UCSD-AML1 (cell line): ENCODE data around the gene CNOT6L.
"Not testable (repeated sequence)": the region's sequence is repeated elsewhere in the genome, so short reads cannot be mapped to it uniquely, and the experiment has no call there.

ENCODE experiments used
- DNase-seq: peaks from one replicate; lab custom pipeline; 2025; ENCODE audit not compliant: unreplicated experiment; lab: John Stamatoyannopoulos, UW

The CNOT6L gene

DNA sequence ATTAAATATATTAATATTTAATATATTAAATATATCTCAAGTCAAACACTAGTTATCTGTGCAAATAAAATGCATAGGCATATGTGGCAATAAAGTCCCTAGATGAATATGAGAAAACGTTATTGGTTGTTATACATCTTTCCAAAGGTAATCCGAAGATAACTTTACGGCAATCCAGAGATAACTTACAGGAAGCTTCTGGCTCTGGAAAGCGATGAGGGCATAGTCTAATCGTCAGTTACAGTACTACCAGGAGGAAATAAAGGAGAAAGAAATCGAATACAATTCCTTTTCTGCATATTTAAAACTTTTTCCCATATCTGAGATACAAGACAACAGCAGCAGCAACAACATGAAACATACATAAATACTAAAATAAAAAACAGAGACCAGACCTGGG is 35.3 kb downstream of the CNOT6L start:
- DNase-seq, result no peak

DNA sequence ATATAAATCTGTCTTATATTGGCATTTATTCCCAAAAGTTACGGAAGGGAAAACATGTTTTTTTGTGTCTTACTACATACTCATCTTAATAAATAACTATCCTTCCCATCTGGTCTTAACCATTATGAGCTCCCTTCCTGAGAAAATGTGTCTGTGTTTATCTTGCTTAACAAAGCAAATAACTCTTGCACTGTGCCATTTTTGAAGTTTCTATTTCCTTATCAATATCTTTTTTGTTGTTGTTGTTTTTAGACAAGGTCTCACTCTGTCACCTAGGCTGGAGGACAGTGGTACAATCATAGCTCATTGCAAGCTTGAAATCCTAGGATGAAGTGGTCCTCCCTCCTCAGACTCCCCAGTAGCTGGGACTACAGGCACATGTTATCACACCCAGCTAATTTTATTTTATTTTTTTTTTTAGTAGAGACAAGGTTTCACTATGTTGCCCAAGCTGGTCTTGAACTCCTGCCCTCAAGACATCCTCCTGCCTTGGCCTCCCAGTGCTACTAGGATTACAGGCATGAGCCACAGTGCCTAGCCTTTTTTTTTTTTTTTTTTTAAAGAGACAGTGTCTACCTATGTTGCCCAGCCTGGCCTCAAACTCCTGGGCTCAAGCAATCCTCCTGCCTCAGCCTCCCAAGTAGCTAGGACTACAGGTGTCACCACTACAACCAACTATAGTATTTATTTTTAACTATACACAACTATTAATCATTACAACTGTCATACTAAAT is 36.9 kb downstream of the CNOT6L start:
- no peak for DNase-seq

DNA sequence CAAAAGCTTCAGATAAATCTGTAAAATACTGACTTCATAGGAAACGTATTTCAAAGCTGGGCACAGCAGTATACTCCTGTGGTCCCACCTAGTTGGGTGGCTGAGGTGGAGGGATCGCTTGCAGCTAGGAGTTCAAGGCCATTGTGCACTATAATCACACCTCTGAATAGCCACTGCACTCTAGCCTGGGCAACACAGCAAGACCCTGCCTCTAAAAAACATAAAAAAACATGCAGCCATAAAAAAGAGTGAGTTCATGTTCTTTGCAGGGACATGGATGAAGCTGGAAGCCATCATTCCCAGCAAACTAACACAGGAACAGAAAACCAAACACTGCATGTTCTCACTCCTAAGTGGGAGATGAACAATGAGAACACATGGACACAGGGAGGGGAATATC is 38.4 kb downstream of the CNOT6L start:
- DNase-seq, result not testable (repeated sequence)

DNA sequence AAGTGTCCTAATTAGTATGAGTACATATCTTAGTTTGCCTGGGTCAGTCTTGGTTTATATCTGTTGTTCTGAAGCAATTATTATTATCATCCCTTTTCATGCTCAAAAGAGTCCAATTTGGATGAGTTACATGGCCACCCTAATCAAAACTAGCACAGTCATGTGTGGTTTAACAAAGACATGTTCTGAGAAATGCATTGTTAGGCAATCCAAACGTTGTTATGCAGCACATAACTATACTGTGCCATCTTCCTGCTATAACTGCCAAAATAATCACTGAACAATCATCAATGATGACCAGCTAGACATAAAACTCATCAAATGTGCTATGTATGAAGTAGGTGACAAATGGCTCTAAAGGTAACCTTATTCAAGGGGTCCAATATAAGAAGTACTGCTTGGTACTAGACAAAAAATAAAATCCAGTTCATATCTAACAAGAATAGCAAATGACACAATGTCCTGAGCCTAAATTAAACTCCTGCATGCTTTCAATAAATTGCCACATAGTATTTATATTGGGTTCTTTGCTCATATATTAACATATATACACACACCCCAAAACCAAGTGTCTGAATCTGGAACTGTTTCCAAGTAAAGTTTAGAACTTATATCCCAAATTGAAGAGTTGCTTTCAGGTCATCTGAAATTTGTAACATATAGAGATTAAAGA is 41.9 kb downstream of the CNOT6L start:
- DNase-seq, result no peak

DNA sequence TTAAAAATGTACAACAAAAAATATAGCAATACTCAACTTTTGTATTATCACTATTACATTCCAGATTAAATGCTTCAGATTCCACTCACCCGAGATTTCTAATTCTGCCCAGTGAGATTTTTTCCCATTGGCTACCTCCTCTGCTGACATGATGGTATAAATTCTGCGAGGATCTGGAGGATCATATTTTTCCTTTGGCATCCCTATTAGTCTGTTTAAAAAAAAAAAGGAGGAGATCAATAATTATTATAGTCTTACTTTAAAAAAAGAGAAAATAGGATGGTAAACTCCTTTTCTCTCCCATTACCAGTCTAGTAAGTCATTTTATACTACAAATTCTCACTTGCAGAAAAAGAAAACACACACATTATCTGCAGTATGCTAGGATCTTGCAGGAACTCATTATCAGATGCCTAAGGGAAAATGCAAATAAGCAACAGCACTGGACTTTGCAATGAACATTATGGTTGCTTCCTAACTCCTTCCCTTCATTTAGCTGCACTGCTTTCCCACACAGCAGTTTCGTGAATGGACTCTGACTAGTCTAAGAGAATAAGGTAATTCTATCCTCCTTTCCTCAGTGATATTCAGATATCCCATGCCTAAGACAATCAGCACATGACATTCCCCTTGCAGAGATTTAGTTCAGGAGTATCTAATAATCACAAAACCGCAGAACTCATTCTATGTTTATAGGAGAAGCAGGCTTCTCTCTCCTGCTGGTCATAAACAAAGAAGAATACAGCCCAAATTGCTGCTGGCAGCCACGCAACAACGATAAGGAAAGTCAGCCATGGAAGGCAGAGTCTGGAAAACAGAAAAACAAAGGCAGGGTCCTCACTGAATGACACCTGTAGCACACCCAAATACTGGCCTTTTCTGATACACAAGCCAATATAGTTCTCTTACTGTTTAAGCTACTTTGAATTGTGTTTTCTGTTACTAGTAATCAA is 42.7 kb downstream of the CNOT6L start:
- DNase-seq, result no peak

DNA sequence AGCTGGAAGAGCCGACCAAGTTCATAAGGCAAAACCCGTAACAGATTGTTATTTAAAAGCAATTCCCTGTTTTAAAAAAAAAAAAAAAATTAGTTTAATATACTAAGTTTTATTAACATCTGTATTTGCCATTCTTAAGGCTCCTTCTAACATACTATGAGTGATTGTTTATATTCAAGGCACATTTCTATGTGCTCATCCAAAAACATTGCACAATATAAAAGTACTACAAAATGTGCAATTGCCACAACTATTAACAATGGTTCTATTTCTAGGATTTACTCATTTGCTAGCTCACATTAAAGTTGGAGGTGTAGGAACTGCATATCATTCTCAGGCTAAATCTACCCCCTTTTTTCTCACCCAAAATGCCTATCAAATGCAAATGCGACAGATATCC is 46.1 kb downstream of the CNOT6L start:
- no peak for DNase-seq

DNA sequence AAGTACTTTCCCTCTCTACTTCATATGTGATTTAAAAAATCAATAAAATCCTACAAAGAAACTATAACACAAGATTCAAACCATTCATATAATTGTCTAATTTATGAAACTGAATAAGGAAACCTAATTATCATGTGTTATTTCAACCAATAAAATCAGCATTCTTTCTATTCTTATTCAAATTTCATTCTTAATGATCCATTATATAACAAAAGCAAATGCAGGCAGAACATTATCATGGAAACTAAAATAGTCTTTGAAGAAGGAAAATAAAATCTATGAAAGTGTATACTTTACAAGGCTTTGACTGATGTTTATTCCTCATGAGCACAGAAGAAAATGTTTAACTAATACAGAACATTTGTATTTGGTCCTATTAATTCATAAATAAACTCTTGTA is 47.6 kb downstream of the CNOT6L start:
- DNase-seq, result no peak

DNA sequence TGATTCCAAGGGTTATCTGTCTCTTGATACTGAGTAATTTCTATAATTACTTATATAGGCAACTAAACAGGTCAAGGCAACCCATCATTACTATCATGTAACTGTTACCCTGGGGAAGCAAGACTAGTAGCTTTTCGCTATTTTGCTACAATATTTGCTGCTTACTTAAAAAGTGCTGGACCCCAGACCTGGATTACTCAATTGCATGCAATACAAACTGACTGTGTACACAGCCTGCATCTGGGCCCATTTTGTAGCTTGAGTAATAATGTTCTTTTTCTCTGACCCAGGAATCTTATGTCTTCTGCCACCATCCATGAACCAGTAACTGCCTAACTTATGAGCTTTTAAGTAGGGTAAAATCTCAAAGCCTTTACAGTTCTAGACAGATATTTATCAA is 53.4 kb downstream of the CNOT6L start:
- no peak for DNase-seq

DNA sequence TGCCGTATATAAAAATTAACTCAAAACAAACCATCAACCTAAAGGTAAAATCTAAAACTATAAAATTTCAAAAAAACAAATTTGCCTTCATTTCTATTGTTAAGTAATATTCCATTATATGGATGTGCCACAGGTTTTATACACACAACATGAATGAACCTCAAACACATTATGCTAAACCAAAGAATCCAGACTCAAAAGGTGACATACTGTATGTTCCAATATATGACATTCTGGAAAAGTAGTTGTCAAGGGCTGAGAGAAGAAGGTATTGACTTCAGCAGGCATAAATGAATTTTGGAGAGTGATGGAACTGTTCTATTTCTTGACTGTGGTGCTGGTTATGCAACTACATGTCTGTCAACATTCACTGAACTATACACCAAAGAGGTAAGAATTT is 56.6 kb downstream of the CNOT6L start:
- no peak for DNase-seq

DNA sequence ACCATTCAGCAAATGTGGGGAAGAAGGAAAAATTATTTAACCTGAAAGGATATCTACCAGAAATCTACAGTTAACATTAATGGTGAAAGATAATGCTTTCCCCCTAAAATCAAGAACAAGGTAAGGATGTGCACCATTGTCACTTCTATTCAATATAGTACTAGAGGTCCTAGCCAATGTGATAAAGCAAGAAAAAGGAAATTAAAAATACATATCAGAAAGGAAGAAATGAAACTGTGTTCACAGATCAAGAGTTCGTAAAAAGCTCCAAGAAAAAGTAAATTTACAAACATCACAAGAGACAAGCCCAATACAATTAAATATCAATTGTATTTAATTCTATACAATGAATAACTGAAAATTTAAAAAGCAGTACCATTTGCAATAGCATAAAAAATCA is 57.6 kb downstream of the CNOT6L start:
- no peak for DNase-seq

DNA sequence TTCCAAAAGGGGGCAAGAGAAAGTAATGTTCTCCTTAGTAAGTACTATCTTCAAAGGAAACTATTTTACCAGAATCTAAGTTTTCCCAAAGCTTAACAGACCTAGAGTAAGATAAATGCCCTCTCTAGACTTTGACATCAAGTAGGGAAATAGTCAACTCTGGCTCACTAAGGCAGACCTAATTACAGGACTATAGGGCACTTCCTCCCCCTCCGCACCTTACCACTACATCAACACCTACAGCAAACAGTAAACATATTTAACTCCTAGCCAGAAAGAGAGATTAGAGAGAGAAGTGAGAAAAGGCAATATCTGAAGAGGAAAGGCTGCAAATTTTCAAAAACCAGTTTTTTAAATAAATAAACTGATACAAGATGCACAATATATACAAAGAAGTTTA is 60.4 kb downstream of the CNOT6L start:
- DNase-seq, result no peak

DNA sequence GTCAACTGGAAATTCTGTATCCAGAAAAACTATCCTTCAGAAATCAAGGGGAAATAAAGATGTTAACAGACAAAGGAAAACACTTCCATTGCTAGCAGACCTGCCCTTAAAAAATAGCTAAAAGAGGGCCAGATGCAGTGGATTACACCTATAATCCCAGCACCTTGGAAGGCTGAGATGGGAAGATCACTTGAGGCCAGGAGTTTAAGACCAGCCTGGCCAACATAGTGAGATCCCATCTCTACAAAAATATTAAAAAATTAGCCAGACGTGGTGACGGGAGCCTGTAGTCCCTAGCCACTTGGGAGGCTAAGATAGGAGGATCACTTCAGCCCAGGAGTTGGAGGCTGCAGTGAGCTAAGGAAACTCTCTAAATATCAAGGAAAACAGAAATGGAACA is 67.4 kb downstream of the CNOT6L start:
- no peak for DNase-seq

DNA sequence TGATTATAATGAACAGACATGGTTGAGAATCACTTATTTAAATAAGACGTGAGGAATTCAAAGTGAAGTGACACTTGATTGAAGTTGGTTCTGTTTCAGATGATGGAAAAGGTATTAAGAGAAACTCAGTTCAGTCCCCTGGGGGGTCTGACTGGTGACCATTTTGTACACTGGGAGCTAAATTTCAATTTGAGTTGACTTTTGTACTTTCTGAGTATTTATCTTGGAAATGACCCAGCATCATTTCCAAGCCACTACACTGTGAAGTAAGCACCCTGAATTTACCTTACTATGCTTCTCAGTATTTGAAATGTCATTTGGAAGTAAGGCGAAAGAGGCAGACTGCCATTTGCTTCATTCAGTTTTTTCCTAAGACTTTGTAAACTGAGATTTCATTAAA is 73.4 kb downstream of the CNOT6L start:
- DNase-seq, result no peak

DNA sequence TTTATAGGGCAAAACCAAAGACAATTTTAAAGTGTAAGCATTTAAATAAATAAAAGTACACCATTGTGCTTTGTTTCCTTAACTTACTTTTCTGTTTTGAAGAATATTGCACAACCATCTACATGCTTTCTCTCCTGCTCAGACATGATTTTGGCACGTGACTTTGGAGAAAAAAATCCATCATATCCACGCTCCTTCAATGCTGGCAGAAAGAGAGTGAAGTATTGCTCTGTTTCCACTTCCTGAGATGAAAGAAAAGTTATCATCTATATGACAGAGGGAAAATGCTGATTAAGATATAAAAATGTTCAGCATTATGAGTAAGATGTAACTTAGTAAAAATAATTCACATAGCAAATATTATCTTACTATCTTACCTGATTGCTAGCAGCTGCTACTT is 77.1 kb downstream of the CNOT6L start:
- DNase-seq, result no peak

DNA sequence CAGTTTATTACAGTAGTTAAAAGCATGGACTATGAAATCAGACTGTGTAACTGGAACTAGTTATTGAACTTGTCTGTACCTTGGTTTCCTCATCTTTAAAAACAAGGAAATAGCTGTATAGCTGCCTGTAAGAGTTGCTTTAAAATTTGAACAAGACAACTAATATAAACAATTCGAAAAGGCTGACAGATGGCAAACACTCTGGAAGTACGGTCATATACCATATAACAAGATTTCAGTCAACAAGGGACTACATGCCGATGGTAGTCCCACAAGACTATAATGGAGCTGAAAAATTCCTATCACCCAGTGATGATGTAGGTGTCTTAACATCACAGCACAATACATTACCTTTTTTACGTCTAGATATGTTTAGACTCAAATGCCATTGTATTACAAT is 78.7 kb downstream of the CNOT6L start:
- no peak for DNase-seq

DNA sequence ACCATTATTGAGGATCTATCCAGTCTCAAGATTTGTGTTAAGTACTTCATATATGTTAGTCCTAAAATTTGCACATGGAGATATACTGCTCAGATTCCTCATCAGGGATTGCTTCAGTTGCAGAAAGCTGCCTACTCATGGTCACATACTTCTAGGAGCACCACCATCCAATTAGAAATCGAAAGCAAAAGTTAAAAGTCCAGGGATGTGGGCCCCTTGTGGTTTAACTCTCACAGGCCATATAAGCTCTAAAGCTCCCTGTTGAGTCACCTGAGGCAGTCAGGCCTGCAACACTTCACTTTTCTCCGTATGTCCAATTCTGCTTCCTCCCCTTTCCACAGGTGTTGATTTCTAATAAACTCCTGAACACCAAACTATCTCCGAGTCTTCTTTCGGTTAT is 84.2 kb downstream of the CNOT6L start:
- peak; percentile 22 for DNase-seq

DNA sequence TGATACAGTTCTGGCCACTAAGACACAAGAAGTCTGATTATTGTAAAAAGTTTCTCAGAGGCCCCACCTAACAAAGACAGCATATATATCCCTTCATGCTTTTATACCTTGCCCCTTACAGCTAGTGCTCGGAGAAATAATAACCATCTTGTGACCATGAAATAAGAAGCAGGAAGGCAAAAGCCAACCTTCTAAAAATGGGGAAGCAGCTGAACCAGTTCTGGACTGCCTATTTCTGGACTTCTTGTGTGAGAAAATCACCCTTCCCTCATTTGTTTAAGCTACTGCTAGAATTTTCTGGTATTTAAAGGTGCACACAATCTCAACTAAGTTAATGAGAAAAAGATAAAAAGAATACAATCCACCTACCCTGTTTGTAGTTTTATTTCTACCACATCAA is 87.5 kb downstream of the CNOT6L start:
- no peak for DNase-seq

DNA sequence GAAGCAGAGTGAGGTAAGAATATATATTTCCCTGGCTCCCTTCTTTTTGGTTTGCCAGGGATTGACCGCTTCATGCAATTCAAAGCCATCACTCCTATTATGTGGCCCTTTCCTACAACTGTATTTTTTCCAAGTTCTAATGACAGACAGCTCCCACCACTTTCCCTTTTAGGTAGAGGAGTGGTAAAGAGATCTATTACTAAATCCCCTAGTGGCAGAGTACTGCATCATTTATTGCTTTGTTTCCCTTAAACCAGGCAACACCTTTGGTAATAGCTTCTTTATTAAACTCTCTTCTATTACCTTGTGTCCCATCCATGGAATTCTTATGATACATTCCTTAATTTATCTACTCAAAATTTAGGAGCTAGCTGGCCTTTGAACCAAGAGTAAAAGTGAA is 90.7 kb downstream of the CNOT6L start:
- no peak for DNase-seq

DNA sequence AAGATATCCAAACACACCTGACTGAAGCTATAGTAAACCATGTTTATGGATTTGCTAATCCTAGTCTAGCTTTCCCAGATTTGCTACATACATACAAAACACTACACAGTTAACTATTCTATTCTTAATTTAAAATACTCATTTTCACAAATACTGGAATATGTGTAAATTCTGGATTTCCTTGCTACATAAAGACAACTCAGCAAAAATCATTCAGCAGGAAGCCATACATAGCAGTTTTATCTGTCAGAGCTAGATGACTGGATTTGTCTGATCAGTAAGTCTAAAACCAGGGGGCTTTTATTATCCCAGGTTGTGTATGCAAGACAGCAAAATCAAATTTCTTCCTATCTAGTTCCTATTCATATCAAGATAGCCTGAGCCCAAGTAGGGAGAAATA is 98.1 kb downstream of the CNOT6L start:
- DNase-seq, result no peak

DNA sequence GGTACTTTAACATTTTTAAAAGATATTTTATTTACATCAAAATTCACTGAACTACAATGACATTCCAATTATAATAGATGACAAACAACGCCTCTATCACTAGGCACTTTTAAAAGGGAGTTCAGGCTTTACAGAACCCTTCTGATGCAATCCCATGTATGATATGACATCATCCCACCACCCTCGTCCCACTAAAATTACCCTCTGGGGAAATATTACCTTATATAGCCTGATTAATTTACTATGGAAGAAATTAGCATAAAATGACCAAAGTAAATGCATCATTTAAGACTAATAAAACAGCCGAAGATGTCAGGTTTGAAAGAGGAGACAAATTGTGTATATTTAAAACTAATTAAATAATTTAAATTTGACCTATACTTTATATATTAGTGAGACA is 100.7 kb downstream of the CNOT6L start:
- not testable (repeated sequence) for DNase-seq

DNA sequence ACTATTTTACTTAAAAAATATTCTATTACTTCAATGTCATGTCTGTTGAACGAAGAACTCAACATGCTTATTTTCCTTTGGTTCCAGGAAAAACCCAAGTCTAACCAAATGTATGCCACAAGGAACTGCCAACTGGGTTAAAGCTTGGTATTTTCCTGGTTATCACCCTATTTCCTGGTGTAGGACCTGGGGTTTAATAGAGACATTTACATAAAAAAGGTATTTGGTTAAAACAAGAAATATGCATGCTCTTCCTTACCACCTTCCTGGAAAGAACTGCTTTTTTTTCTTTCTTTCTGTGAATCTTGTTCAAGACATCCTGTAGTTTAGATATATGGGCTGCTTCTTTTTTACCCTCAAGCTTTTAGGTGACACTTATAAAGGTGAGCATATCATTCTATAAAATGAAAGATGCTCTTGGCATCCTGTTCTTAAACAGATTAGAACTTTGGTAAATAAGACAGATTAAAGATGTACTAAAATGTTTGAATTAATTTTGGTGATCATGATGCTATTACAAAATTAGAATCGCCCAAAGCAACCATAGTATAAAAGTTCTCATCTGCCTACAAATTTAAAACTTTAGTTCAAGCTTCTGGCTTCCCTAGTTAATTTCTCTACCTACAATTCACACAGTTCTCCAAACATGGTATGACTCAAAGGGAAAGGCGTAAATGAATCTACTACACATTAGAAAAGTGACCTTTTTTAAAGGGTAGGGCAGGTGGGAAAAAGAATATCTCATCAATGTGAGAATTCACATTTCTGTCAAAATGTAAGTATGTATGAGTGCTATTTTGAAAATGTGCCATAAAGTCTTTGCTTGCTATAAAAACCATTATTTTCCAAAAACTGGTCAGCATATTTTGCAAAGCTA is 103.5 kb downstream of the CNOT6L start:
- DNase-seq, result no peak
